ENCODE measurements around the gene MED25. TPM values are rescaled to one million over a fixed set of nuclear protein-coding genes. Genes with fewer than 3 reads are reported as not detected.

The MED25 gene
- total and polyA plus RNA-seq, 2 of the 8 experiments (the other 6 are each of a cell fraction or from before 2014, with no cell fraction given) = 21.6 to 71.4 TPM

DNA sequence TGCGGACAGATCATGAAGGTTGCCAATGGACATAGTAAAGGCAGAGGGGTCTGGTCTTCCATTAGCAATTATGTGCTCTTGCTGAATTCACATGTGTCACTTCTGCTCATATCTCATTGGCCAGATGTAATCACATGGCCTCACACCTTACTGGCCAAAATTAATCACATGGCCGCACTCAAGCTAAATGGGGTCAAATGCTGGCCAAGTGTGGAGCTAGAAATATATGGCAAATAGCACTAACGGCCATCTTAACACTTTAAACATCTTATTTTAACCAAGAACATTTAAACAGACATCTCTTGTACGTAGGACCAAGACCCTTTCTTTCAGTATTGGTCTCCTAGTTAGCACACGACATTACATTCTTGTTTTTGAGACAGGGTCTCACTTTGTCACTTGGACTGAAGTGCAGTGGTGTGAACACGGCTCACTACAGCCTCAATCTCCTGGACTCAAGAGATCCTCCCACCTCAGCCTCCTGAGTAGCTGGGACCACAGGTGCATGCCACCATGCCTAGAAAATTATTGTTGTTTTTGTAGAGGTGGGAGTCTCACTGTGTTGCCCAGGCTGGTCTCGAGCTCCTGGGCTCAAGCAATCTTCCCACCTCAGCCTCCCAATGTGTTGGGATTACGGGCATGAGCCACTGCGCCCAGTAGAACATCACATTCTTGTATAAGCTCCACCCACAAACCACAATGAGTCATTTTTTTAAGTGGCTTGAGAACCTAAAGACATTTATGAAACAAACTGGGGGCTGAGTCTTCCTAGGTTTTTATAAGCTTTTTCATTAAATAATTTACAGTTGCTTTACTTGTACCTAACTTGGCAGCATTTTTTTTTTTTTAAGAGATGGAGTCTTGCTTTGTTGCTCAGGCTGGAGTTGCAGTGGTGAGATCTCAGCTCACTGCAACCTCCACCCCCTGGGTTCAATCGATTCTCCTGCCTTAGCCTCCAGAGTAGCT is 29.9 kb downstream of the MED25 start:
- Histone ChIP-seq H3K18ac (ENCODE audit: extremely low read depth, low read length) (no peak overlapping the region), H3K9ac (replicated peaks in 1 of 4; ENCODE audit: extremely low read depth in 1 of 4, low read depth in 3 of 4, low read length in 3 of 4) (no peak overlapping the region), H2AK5ac (ENCODE audit: low read depth, low read length) (no peak overlapping the region), H4K8ac (ENCODE audit: extremely low read depth, insufficient read depth, low read length) (no peak overlapping the region; the same call in 1 of the 2 replicates), H2AFZ (ENCODE audit: low read length) (no peak overlapping the region), H3K36me3 (ENCODE audit: control insufficient read depth in 2 of 4, insufficient read depth in 4 of 4, low read length in 3 of 4) (peaks cover 0 to 7% (median 1%) of the 10 kb centered on the region in 4 experiments; a peak in 2 of 8 replicates), H3K23ac (ENCODE audit: insufficient read length) (no peak overlapping the region), H3K4ac (replicated peaks; ENCODE audit: insufficient read length, low read depth, low read length) (no peak overlapping the region), H2BK12ac (ENCODE audit: low read depth, low read length) (no peak overlapping the region), H3K56ac (replicated peaks; ENCODE audit: insufficient read length, low read depth, low read length) (no peak overlapping the region), H3K27me3 (replicated peaks in 1 of 4; ENCODE audit: control insufficient read depth in 3 of 4, extremely low read depth in 1 of 4, insufficient read depth in 3 of 4, low read length in 3 of 4) (no peaks in the 10 kb centered on the region; a peak in 1 of 7 replicates), H2BK20ac (ENCODE audit: low read length) (no peak overlapping the region), H3K14ac (ENCODE audit: insufficient read length) (no peak overlapping the region), H3K27ac (ENCODE audit: low read depth, low read length) (no peak overlapping the region), H2BK120ac (replicated peaks; ENCODE audit: low read depth, low read length) (no peak overlapping the region), H2BK15ac (ENCODE audit: low read length) (no peak overlapping the region), H3K4me1 (replicated peaks in 1 of 4; ENCODE audit: control insufficient read depth in 3 of 4, insufficient read depth in 4 of 4, low read length in 3 of 4) (peaks cover 3 to 9% (median 6%) of the 10 kb centered on the region in 4 experiments), H3K79me2 (ENCODE audit: control insufficient read depth in 1 of 2, insufficient read depth in 2 of 2, low read length in 2 of 2) (peaks cover 13 to 14% of the 10 kb centered on the region in 2 experiments), H4K5ac (ENCODE audit: insufficient read length, low read depth, low read length) (no peak overlapping the region), H3K79me1 (ENCODE audit: low read depth, low read length) (peaks cover 13% of the 10 kb centered on the region), H3K9me3 (ENCODE audit: insufficient read depth in 2 of 2, low read depth in 1 of 2, low read length in 1 of 2) (no peaks in the 10 kb centered on the region), H3K4me3 (ENCODE audit: extremely low read depth in 1 of 4, insufficient read depth in 2 of 4, low read depth in 3 of 4, low read length in 4 of 4) (no peak overlapping the region), H3K4me2 (ENCODE audit: insufficient read depth in 1 of 2, low read depth in 2 of 2, low read length in 2 of 2) (no peak overlapping the region), H4K20me1 (replicated peaks in 1 of 2; ENCODE audit: control insufficient read depth in 1 of 2, insufficient read depth in 2 of 2, low read length in 2 of 2) (peaks cover 10 to 13% of the 10 kb centered on the region in 2 experiments), H3K23me2 (ENCODE audit: low read depth, low read length) (peaks cover 10% of the 10 kb centered on the region; the same call in 1 of the 2 replicates), H2BK5ac (ENCODE audit: low read depth, low read length) (no peak overlapping the region), H4K91ac (replicated peaks; ENCODE audit: insufficient read length, low read length) (no peak overlapping the region)
- DNase-seq (ENCODE audit: low read depth in 1 of 2, low spot score in 2 of 2) = no peak
- no peak for FAIRE-seq
- WGBS, 2 experiments (ENCODE audit: extremely low coverage in 1 of 2, insufficient coverage in 1 of 2, insufficient read length in 1 of 2, insufficient replicate concordance in 2 of 2, low coverage in 1 of 2, low lambda C conversion rate in 2 of 2, missing lambda C conversion rate in 1 of 2) = 89% methylated on average over 10 of the region's 10 CpGs; no CpG with 5 or more reads in 1 of the 2 experiments
- POLR2A ChIA-PET (ENCODE audit: partially characterized antibody) = interaction anchor here (0.9 to 12.4 kb wide), 10 partner anchors 9 to 218 kb away, joined by 3 to 247 read pairs (median 4); partner anchors contain the start of gene PNKP
- CTCF ChIA-PET (ENCODE audit: partially characterized antibody) = interaction anchor here (0.5 to 2.5 kb wide), 5 partner anchors 10 to 276 kb away, joined by 3 to 9 read pairs (median 4); partner anchors contain the start of gene FUZ
- TF ChIP-seq E2F6 (IDR thresholded peaks at IDR 0.05) = peak; percentile 49; the same call in 1 of the 2 replicates
- no peak for TF ChIP-seq NRF1 (IDR thresholded peaks at IDR 0.05; ENCODE audit: low read depth, low read length)
- TF ChIP-seq, protein P1, sequence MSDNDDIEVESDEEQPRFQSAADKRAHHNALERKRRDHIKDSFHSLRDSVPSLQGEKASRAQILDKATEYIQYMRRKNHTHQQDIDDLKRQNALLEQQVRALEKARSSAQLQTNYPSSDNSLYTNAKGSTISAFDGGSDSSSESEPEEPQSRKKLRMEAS (IDR thresholded peaks at IDR 0.05) = peak; percentile 57; the same call in 1 of the 2 replicates
- peak; percentile 35; the same call in 1 of the 2 replicates for TF ChIP-seq USF2 (IDR thresholded peaks at IDR 0.05; ENCODE audit: low read length)
